ENCODE measurements around the gene NR1D1.
A peak's percentile ranks its signal among the peaks of the same experiment; 100 is the strongest.

Gene NR1D1

DNA sequence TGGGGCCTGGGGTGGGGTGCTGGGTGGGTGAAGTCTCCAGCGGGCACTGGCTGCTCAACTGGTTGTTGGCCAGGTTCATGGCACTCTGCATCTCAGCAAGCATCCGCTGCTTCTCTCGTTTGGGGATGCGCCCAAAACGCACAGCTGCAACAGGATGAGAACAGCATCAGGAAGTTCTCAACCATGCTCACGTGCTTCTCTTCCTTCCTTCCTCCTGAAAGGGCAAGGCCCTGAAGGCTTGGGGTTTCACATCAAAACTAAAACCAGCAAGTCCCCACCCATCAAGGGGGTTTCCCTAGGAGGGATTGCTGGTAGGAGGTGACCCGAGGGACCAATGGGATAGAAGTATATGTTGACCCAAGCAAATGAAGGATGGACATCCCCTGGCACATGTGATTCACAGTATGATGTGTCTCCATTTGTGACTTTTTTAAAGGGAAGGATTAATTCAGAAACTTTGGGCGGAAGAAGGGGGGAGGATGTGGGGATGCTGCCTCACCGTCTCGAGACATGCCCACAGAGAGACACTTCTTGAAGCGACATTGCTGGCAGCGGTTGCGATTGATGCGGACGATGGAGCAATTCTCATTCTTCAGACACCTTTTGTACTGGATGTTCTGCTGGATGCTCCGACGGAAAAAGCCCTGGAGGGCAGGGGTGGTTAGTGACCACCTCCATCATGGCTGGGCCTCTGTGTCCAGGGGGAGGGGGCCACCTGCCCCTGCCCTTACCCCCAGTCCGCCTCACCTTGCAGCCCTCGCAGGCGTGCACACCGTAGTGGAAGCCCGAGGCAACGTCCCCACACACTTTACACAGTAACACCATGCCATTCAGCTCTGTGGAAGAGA, 4.2 kb downstream of the NR1D1 start:
- no peak for DNase-seq

- no peak for DNase-seq
Observed at GRCh38 chr17:40095351-40095943, 4.9 kb downstream of the NR1D1 start.

DNA sequence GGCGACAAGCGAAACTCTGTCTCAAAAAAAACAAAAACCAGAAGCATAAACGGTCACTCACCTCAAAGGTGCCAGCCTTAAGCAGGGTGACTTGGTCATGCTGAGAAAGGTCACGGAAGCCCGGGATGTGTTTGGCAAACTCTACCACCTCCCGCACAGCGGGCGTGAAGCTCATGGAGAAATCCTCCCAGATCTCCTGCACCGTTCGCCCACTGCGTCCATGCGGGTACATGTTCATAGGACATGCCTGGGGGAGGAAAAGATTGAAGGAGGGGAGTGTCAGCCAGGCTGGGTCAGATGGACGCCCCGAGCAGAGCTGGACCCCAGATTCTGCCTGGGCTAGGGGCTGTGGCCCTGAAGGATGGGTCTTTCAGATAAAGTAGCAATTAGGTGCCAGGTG, 5.5 kb downstream of the NR1D1 start:
- DNase-seq: no peak

DNA sequence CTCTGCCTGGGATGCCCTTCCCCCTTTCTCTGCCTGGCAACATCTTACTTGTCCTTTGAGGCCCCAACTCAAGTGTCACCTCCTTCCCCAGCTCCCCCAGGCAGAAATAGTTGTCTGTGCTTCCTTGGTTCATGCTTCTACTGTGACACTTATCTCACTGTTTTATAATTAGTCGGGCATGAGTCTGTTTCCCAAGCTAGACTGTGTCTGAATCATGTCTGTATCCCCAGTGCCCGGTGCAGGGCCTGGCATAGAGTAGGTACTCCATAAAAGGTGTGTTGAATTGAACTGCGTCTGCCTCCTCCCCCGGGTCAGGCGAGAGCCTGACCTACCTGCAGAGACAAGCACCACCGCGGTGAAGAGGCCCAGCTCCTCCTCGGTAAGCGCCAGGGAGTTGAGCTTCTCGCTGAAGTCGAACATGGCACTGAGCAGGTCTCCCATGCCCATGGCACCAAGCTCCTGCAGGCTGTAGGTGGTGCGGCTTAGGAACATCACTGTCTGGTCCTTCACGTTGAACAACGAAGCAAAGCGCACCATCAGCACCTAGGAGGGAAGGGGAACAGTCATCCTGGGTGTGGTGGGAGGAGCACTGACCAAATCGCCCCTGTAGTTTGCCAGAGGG, 6.7 kb downstream of the NR1D1 start:
- no peak for DNase-seq

DNA sequence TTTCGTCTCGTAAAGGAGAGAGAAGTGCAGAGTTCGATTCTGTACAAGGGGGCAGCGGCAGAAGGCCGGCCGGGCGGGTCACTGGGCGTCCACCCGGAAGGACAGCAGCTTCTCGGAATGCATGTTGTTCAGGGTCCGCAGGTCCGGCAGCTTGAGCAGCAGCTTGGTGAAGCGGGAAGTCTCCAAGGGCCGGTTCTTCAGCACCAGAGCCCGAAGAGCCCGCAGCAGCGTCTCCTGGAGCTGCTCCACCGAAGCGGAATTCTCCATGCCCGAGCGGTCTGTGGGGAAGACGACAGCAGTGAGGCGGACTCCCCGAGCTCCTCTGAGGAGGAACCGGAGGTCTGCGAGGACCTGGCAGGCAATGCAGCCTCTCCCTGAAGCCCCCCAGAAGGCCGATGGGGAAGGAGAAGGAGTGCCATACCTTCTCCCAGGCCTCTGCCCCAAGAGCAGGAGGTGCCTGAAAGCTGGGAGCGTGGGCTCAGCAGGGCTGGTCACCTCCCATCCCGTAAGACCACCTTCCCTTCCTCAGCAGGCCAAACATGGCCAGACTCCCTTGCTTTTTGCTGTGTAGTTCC, 7.3 kb downstream of the NR1D1 start:
- no peak for DNase-seq

- DNase-seq: no peak
Observed at GRCh38 chr17:40092581-40092980, 7.8 kb downstream of the NR1D1 start.

GRCh38 chr17:40091691-40092397, 8.5 kb downstream of the NR1D1 start:
- DNase-seq: no peak

GRCh38 chr17:40090237-40091119, 9.9 kb downstream of the NR1D1 start:
- DNase-seq: no peak

GRCh38 chr17:40089077-40089895, 11.1 kb downstream of the NR1D1 start:
- DNase-seq: no peak

DNA sequence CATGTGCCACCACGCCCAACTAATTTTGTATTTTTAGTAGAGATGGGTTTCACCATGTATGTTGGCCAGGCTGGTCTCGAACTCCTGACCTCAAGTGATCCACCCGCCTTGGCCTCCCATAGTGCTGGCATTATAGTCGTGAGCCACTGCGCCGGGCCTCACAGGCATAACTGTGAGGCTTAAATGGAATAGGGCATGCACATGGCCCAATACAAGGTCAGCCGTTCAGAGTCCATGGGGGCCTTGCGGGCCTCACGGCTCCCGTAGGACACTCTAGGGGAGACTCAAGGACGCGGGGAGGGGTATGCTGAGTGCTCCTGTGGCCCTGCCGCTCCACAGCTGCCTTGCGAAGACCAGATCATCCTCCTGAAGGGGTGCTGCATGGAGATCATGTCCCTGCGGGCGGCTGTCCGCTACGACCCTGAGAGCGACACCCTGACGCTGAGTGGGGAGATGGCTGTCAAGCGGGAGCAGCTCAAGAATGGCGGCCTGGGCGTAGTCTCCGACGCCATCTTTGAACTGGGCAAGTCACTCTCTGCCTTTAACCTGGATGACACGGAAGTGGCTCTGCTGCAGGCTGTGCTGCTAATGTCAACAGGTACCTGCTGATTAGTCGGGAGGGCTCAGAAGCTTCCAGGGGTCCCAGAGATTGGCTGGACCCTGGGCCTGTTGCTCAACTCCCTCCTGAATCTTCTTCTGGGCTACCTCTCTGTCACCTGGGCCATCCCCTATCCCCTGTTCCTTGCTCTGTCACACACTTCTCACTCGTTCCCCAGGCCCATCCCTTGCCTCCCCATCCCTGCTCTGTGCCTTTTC, 12.3 kb downstream of the NR1D1 start:
- no peak for DNase-seq

DNA sequence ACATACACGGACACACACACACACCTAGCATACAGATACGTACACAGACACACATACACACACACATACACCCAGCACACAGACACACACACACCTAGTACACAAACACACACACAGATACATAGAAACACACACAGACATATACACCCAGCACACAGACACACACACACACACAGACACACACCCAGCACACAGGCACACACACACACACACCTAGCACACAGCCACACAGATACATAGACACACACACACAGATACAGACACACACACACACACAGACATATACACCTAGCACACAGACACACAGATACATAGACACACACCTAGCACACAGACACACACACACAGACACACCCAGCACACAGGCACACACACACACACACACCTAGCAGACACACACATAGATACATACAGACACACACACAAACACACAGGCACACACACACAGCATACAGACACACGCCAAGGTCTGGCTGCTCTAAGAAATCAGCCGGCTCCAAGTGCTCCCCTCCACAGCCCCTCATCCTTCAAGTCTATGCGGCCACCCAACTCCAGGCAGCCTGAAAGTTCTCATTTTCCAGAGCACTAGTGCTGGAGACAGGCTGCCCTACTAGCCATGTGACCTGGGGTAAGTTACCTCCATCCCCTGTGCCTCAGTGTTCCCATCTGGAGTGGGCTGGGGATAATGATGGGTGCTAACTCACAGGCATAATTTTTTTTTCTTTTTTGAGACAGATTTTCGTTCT, 13.2 kb downstream of the NR1D1 start:
- DNase-seq: no peak

- DNase-seq: peak; percentile 44
Observed at GRCh38 chr17:40086150-40087044, 14.0 kb downstream of the NR1D1 start.

GRCh38 chr17:40084477-40084876, 15.9 kb downstream of the NR1D1 start:
- no peak for DNase-seq

- no peak for DNase-seq
Observed at GRCh38 chr17:40079545-40079944, 20.8 kb downstream of the NR1D1 start.

GRCh38 chr17:40076591-40076990, 23.8 kb downstream of the NR1D1 start:
- no peak for DNase-seq

DNA sequence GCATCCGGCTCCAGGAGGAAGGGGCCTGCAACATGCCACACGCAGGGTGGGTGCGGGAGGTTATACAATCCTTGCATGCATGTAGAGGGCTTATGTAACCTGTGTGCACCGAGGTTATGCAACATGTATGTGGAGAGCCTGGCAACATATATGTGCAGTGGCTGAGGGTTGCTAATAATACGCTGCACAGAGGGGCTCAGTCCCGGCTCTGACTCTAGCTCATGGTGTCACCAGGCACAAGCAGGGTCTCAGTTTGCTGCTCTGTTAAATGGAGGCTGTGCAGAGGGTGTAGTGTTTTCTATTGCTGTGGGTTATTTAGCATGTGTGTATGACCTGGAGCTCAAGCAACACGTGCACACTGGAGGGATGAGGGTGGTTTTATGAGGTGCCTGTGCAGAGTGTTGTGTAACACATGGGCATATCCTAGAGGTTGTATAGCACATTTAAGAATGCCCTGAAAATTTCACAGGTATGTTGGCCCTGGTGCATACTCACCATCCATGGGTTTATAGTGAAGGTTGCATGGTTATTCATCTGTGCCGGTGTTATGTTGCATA, 24.4 kb downstream of the NR1D1 start:
- no peak for DNase-seq

GRCh38 chr17:40075201-40075941, 25.0 kb downstream of the NR1D1 start:
- peak; percentile 27 for DNase-seq

- DNase-seq: no peak
Observed at GRCh38 chr17:40074871-40075200, 25.6 kb downstream of the NR1D1 start.
